ENCODE measurements around the gene POMT1.
"Not testable (repeated sequence)": the region's sequence is repeated elsewhere in the genome, so short reads cannot be mapped to it uniquely, and the experiment has no call there.

Gene POMT1

GRCh38 chr9:131502781-131503625 is at the start of gene POMT1:
Gene POMT1, plus strand, starts transcription at chr9:131502918. Its CDS starts 1,301 bp downstream, at chr9:131504219.
- peak; percentile 90 for DNase-seq (ENCODE audit: low spot score)

DNA sequence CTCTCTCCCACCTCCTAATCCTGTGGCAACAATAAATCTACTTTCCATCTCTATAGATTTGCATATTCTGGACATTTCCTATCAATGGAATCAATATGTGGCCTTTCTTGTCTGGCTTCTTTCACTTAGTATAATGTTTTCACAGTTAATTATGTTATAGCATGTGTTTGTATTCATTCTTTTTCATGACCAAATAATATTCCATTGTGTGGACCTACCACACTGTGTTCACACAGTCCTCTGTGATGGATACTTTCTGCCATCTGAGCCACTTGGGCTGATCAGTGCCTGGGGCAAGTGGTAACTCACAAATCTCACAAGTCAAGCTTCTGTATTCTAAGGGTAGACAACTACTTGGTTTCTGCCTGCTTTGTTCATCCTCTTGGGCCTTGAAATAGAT is 48.7 kb upstream of the POMT1 start:
- no peak for DNase-seq (ENCODE audit: low spot score)

GRCh38 chr9:131455655-131456054 is 47.1 kb upstream of the POMT1 start:
- not testable (repeated sequence) for DNase-seq (ENCODE audit: low spot score)

- no peak for DNase-seq (ENCODE audit: low spot score)
Measured at GRCh38 chr9:131457746-131458145, 45.0 kb upstream of the POMT1 start.

- DNase-seq (ENCODE audit: low spot score) = no peak
Measured at GRCh38 chr9:131459056-131459455, 43.7 kb upstream of the POMT1 start.

- no peak for DNase-seq (ENCODE audit: low spot score)
Measured at GRCh38 chr9:131461166-131461565, 41.6 kb upstream of the POMT1 start.

GRCh38 chr9:131464354-131465000 is 38.2 kb upstream of the POMT1 start:
- DNase-seq (ENCODE audit: low spot score) = no peak

- DNase-seq (ENCODE audit: low spot score) = no peak
Measured at GRCh38 chr9:131465401-131465800, 37.3 kb upstream of the POMT1 start.

- no peak for DNase-seq (ENCODE audit: low spot score)
Measured at GRCh38 chr9:131467214-131467935, 35.3 kb upstream of the POMT1 start.

DNA sequence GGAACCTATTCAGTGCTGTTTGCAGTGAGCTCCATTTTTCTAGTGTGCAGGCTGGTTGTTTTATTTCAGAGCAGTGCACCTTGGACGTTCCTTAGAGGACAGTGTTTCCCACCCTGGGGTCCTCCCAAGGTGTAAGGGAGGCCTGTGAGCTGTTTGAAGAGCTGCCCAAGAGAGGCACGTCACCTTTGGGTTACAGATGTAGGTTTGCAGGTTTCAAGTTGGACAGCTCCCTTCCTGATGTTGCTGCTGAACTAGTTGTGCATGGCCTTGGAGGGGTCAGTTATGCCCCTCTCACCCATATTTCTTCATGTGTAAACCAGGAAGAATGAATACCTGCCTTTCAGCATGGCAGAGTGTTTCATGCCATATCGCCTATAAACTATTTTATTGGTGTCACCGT is 34.7 kb upstream of the POMT1 start:
- no peak for DNase-seq (ENCODE audit: low spot score)

- no peak for DNase-seq (ENCODE audit: low spot score)
Measured at GRCh38 chr9:131469356-131469755, 33.4 kb upstream of the POMT1 start.

GRCh38 chr9:131469951-131470350 is 32.8 kb upstream of the POMT1 start:
- DNase-seq (ENCODE audit: low spot score) = no peak

DNA sequence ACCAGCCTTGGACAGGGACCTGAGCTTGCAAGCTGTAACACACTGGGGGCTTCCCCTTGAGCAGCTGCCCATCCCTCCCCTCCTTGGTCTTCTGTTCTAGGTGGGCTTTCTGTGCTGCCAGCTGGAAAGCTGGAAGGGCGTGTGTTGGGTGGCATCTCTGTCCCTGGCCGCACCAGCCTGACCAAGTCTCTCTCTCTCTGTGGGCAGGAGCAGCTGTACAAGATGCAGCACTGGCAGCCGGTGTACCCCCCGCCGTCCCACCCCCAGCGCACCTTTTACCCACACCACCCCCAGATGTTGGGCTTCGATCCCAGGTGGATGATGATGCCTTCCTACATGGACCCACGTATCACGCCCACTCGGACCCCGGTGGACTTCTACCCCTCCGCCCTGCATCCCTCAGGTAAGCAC is 32.1 kb upstream of the POMT1 start:
- no peak for DNase-seq (ENCODE audit: low spot score)

- not testable (repeated sequence) for DNase-seq (ENCODE audit: low spot score)
Measured at GRCh38 chr9:131472085-131472484, 30.6 kb upstream of the POMT1 start.

GRCh38 chr9:131473198-131473885 is 29.4 kb upstream of the POMT1 start:
- no peak for DNase-seq (ENCODE audit: low spot score)

GRCh38 chr9:131473891-131474290 is 28.8 kb upstream of the POMT1 start:
- no peak for DNase-seq (ENCODE audit: low spot score)

DNA sequence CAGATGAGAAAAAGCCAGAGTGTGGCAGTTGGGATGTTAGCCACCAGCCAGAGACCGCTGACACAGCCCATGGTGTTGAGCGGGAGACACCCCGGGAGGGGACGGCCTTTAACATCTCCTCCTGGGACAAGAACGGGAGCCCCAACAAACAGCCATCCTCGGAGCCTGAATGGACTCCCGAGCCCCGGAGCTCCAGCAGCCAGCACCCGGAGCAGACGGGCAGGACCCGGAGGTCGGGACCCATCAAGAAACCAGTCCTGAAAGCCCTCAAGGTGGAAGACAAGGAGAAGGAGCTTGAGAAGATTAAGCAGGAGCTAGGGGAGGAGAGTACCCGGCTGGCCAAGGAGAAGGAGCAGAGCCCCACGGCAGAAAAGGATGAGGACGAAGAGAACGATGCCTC is 28.0 kb upstream of the POMT1 start:
- no peak for DNase-seq (ENCODE audit: low spot score)

DNA sequence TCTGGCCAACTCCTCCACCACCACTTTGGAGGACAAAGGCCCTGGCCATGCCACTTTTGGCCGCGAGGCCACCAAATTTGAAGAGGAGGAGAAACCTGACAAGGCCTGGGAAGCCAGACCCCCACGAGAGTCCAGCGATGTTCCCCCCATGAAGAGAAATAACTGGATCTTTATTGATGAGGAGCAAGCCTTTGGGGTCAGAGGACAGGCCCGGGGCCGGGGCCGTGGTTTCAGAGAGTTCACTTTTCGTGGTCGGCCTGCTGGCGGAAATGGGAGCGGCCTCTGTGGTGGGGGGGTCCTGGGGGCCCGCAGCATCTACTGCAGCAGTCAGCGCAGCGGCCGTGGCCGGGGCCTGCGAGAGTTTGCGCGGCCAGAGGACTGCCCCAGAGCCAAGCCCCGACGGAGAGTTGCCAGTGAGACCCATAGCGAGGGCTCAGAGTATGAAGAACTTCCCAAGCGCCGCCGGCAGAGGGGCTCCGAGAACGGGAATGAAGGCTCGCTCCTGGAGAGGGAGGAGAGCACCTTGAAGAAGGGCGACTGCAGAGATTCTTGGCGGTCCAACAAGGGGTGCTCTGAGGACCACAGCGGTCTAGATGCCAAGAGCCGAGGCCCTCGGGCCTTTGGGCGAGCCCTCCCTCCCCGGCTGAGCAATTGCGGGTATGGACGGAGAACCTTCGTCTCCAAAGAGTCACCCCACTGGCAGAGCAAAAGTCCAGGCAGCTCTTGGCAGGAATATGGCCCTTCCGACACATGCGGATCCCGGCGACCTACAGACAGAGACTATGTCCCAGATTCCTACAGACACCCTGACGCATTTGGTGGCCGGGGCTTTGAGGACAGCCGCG is 27.4 kb upstream of the POMT1 start:
- no peak for DNase-seq (ENCODE audit: low spot score)

- no peak for DNase-seq (ENCODE audit: low spot score)
Measured at GRCh38 chr9:131475956-131476776, 26.6 kb upstream of the POMT1 start.

GRCh38 chr9:131476777-131477345 is 25.9 kb upstream of the POMT1 start:
- no peak for DNase-seq (ENCODE audit: low spot score)
